ENCODE measurements around the gene RPA1.
"Not testable (repeated sequence)": the region's sequence is repeated elsewhere in the genome, so short reads cannot be mapped to it uniquely, and the experiment has no call there.

DNA sequence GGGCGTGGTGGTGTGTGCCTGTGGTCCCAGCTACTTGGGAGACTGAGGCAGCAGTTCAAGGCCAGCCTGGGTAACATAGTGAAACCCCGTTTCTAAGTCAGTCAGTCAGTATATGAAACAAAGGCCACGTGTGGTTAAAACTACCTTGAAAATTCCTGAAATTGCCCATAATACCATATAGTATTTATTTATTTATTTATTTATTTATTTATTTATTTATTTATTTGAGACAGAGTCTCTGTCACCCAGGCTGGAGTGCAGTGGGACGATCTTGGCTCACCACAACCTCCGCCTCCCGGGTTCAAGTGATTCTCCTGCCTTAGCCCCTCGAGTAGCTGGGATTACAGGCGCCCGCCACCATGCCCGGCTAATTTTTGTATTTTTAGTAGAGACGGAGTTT lies 65.7 kb downstream of the RPA1 start:
- not testable (repeated sequence) for TF ChIP-seq POLR2A (IDR thresholded peaks at IDR 0.05)
- TF ChIP-seq, protein P1, sequence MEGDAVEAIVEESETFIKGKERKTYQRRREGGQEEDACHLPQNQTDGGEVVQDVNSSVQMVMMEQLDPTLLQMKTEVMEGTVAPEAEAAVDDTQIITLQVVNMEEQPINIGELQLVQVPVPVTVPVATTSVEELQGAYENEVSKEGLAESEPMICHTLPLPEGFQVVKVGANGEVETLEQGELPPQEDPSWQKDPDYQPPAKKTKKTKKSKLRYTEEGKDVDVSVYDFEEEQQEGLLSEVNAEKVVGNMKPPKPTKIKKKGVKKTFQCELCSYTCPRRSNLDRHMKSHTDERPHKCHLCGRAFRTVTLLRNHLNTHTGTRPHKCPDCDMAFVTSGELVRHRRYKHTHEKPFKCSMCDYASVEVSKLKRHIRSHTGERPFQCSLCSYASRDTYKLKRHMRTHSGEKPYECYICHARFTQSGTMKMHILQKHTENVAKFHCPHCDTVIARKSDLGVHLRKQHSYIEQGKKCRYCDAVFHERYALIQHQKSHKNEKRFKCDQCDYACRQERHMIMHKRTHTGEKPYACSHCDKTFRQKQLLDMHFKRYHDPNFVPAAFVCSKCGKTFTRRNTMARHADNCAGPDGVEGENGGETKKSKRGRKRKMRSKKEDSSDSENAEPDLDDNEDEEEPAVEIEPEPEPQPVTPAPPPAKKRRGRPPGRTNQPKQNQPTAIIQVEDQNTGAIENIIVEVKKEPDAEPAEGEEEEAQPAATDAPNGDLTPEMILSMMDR (IDR thresholded peaks at IDR 0.05) = not testable (repeated sequence)
